SK-N-SH (cell line): Measurements from ENCODE around the gene PKNOX2. TPM values are rescaled to one million over a fixed set of nuclear protein-coding genes. Genes with fewer than 3 reads are reported as not detected.

ENCODE experiments used
- CTCF ChIA-PET: fragments of 300-600, 350-600 bp; formaldehyde crosslinking; extraction: SDS; loops from one replicate; lab custom pipeline; 2021; lab: Yijun Ruan, JAX
- POLR2A ChIA-PET: fragments of 350-600 bp; sonication (Branson Sonifier 250); formaldehyde crosslinking; extraction: SDS; loops from one replicate; lab custom pipeline; 2020; ENCODE audit warnings: antibody characterized with exemption, inconsistent platforms; lab: Yijun Ruan, JAX
- DNase-seq: peaks from one replicate; pipeline ENCODE4 v3.0.0; 2012
- H2AFZ ChIP-seq: fragments of 200-600 bp; sonication (generic); 2 replicates; pipeline ENCODE4 v1.8.1; 2016; ENCODE audit warnings: antibody characterized with exemption, mild to moderate bottlenecking, low read depth
- H3F3A ChIP-seq: fragments of 200-600 bp; sonication (generic); replicated peaks from 2 replicates; pipeline ENCODE3; 2016; ENCODE audit warnings: antibody characterized with exemption, mild to moderate bottlenecking; ENCODE audit not compliant: insufficient read depth
- H3K27ac ChIP-seq, 2 experiments: fragments of 200-500 bp in 1 of 2; fragments of 200-600 bp in 1 of 2; sonication (Bioruptor generic) in 1 of 2; sonication (generic), shearing (Covaris generic) in 1 of 2; 2 replicates each; pipeline versions ENCODE4 v1.5.1 to v1.6.1; 2014 to 2016; ENCODE audit warnings: low read depth in 2 of 2, inconsistent platforms in 1 of 2, low read length in 1 of 2, mild to moderate bottlenecking in 1 of 2, mixed read lengths in 1 of 2
- H3K27me3 ChIP-seq: fragments of 200-600 bp; sonication (generic), shearing (Covaris generic); 2 replicates; pipeline ENCODE4 v1.6.1; 2016; ENCODE audit warnings: mixed run types; ENCODE audit not compliant: insufficient read depth
- H3K36me3 ChIP-seq, 2 experiments: fragments of 200-500 bp in 1 of 2; fragments of 200-600 bp in 1 of 2; sonication (Bioruptor generic) in 1 of 2; sonication (generic) in 1 of 2; replicated peaks in 1 of 2; 2 replicates each; pipeline versions ENCODE3 to v1.5.1; 2014 to 2016; ENCODE audit warnings: low read length in 1 of 2, mild to moderate bottlenecking in 1 of 2; ENCODE audit not compliant: insufficient read depth in 2 of 2, control insufficient read depth in 1 of 2
- H3K4me1 ChIP-seq, 2 experiments: fragments of 200-500 bp in 1 of 2; fragments of 200-600 bp in 1 of 2; sonication (Bioruptor generic) in 1 of 2; sonication (generic), shearing (Covaris generic) in 1 of 2; 2 replicates each; pipeline versions ENCODE4 v1.5.1 to v1.6.1; 2014 to 2016; ENCODE audit warnings: low read depth in 1 of 2, low read length in 1 of 2, mixed run types in 1 of 2; ENCODE audit not compliant: insufficient read depth in 2 of 2, control insufficient read depth in 1 of 2
- H3K4me2 ChIP-seq: fragments of 200-600 bp; sonication (generic), shearing (Covaris generic); 2 replicates; pipeline ENCODE4 v1.6.1; 2017; ENCODE audit warnings: mixed run types
- H3K4me3 ChIP-seq, 2 experiments: fragments of 200-500 bp in 1 of 2; fragments of 200-600 bp in 1 of 2; sonication (Bioruptor generic) in 1 of 2; sonication (generic), shearing (Covaris generic) in 1 of 2; 2 replicates each; pipeline versions ENCODE4 v1.5.1 to v1.8.1; 2014 to 2016; ENCODE audit warnings: low read depth in 2 of 2, inconsistent platforms in 1 of 2, low read length in 1 of 2, mild to moderate bottlenecking in 1 of 2, mixed read lengths in 1 of 2, moderate library complexity in 1 of 2
- H3K79me2 ChIP-seq: fragments of 200-600 bp; sonication (generic); 2 replicates; pipeline ENCODE4 v1.8.1; 2017; ENCODE audit warnings: mild to moderate bottlenecking; ENCODE audit not compliant: insufficient read depth
- H3K9ac ChIP-seq: fragments of 200-600 bp; sonication (generic); 2 replicates; pipeline ENCODE4 v1.6.1; 2017; ENCODE audit warnings: mixed run types
- H3K9me2 ChIP-seq: fragments of 200-600 bp; sonication (generic); 2 replicates; pipeline ENCODE4 v1.6.1; 2017; ENCODE audit warnings: mixed run types
- H3K9me3 ChIP-seq: fragments of 200-600 bp; sonication (generic); 2 replicates; pipeline ENCODE4 v1.6.1; 2017; ENCODE audit warnings: mixed run types, mild to moderate bottlenecking, moderate library complexity
- H4K20me1 ChIP-seq: fragments of 200-600 bp; sonication (generic); 2 replicates; pipeline ENCODE4 v1.6.1; 2017; ENCODE audit warnings: mild to moderate bottlenecking, mixed run types; ENCODE audit not compliant: insufficient read depth
- GATA2 ChIP-seq: sonication (generic); formaldehyde crosslinking; IDR thresholded peaks from 2 replicates; pipeline ENCODE4 v1.5.0; 2020; ENCODE audit warnings: mild to moderate bottlenecking, missing genetic modification reagents
- NRF1 ChIP-seq: IDR thresholded peaks from 2 replicates; pipeline ENCODE4 v1.6.1; 2012; ENCODE audit warnings: low read depth, mild to moderate bottlenecking, low read length
- RAD21 ChIP-seq: IDR thresholded peaks from 2 replicates; pipeline ENCODE4 v1.6.1; 2012; ENCODE audit warnings: mild to moderate bottlenecking, low read length
- RCOR1 ChIP-seq: fragments of 150-350 bp; IDR thresholded peaks from 2 replicates; pipeline ENCODE4 v1.6.1; 2017; ENCODE audit warnings: antibody characterized with exemption, low read length
- RXRA ChIP-seq: IDR thresholded peaks from 2 replicates; pipeline ENCODE4 v1.4.0; 2012; ENCODE audit warnings: low read depth, mild to moderate bottlenecking, borderline replicate concordance
- TAF1 ChIP-seq: IDR thresholded peaks from 2 replicates; pipeline ENCODE4 v1.6.1; 2012; ENCODE audit warnings: low read depth, mild to moderate bottlenecking, low read length, moderate library complexity, borderline replicate concordance
- TCF12 ChIP-seq: IDR thresholded peaks from 2 replicates; pipeline ENCODE4 v1.4.0; 2012
- WGBS: methylation state at CpG from one replicate; pipeline ENCODE4 v1.1.6; 2017; ENCODE audit warnings: low lambda C conversion rate; 5-methylcytosine and 5-hydroxymethylcytosine counted together
- polyA plus RNA-seq, 3 experiments: library from polyadenylated mRNA; depleted of rRNA; stranded (reverse); fragments of >200 nt; gene quantifications; 2 replicates each; pipeline ENCODE4 v1.2.3, GENCODE V29; 2012
- TF ChIP-seq, protein P1 (sequence below): IDR thresholded peaks from 2 replicates; pipeline ENCODE4 v1.4.0; 2012; ENCODE audit warnings: low read depth, borderline replicate concordance
- TF ChIP-seq, protein P2 (sequence below): fragments of 150-350 bp; IDR thresholded peaks from 2 replicates; pipeline ENCODE4 v1.6.1; 2017; ENCODE audit warnings: antibody characterized with exemption, low read length, low read depth, borderline replicate concordance

PKNOX2 gene
- polyA plus RNA-seq, 1 of the 3 experiments (the other 2 are of a cell fraction) = 0.02 TPM

DNA sequence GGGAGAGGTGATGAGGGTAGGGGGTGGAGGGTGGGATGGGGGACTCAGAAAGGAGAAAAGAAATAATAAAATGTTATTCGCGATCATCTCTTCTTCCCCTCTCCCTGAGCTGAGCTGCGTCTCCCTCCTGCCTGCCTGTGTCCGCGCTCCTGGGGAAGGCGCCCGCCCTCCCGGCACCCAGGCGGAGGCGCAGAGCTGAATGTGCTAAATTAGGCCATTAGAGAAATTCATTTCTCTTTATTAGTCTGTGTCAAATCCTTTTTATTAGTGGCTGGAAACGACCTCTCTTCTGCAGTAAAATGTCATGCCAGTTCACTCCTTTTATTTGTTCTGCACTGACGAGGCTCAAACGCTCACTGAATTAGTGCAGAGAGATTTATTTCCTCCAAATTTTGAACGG is 215.4 kb downstream of the PKNOX2 start:
- Histone ChIP-seq H3K36me3 (no peaks in the 10 kb centered on the region), H2AFZ (no peak overlapping the region), H3K9ac (no peak overlapping the region), H4K20me1 (no peaks in the 10 kb centered on the region), H3K27ac (no peak overlapping the region), H3K9me3 (no peaks in the 10 kb centered on the region), H3F3A (no peaks in the 10 kb centered on the region)
- POLR2A ChIA-PET = no interaction called here
- WGBS = 70% methylated on average over 14 of the region's 14 CpGs
- TF ChIP-seq RAD21 (no peak), RCOR1 (no peak), RXRA (no peak), TCF12 (no peak)
- TF ChIP-seq, protein P1, sequence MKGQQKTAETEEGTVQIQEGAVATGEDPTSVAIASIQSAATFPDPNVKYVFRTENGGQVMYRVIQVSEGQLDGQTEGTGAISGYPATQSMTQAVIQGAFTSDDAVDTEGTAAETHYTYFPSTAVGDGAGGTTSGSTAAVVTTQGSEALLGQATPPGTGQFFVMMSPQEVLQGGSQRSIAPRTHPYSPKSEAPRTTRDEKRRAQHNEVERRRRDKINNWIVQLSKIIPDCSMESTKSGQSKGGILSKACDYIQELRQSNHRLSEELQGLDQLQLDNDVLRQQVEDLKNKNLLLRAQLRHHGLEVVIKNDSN = no peak
- TF ChIP-seq, all 33 proteins: peak for 0
- CTCF ChIA-PET = interaction anchor here (0.7 to 1.5 kb wide), 5 partner anchors 14 to 72 kb away, joined by 3 read pairs; no protein-coding TSS in a partner anchor
- H3K4me2 ChIP-seq = no peak overlapping the region
- no peak for DNase-seq
- H3K27me3 ChIP-seq = peaks cover 7% of the 10 kb centered on the region; the same call in 1 of the 2 replicates
- H3K4me3 ChIP-seq = no peak overlapping the region
- no peaks in the 10 kb centered on the region for H3K4me1 ChIP-seq
- H3K79me2 ChIP-seq = no peaks in the 10 kb centered on the region
- no peaks in the 10 kb centered on the region for H3K9me2 ChIP-seq

DNA sequence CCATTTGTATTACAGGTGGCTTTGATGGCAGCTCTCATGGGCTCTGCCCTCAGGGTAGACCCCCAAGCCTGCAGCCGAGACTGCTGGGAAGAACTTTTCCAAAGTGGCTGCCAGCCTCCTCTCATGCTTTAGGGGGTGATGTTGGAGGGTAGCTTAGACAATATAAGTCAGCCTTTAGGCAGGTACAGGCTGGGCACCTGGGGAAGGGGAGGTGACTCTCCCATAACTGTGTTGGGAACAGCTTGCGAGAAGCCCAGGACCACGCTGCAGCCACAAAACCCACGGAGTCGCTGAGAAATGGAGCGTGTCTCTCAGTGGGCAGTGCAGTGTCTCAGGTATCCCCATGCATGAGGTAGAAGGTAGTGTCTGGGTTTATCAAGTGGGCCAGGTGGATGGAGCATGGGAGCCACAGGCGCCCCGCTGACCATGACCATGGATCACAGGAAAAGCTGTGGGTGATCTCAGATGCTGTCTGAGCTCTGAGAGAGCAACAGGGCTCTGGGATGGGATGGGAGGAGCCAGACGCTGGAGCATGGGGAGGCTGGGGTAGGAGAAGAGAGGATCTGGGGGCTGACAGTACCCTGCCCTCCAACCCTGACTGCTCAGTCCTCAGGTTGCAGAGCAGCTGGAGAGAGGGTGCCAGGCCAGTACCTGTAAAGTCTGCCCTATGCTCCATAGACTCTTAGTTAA is 216.3 kb downstream of the PKNOX2 start:
- POLR2A ChIA-PET = no interaction called here
- H3K9me2 ChIP-seq = no peaks in the 10 kb centered on the region
- H2AFZ ChIP-seq = no peak overlapping the region
- no peaks in the 10 kb centered on the region for H3K79me2 ChIP-seq
- WGBS = 63% methylated on average over 9 of the region's 9 CpGs
- H3K36me3 ChIP-seq = no peaks in the 10 kb centered on the region
- CTCF ChIA-PET = interaction anchor here (1.0 to 1.8 kb wide), 8 partner anchors 9 to 35 kb away, joined by 3 to 15 read pairs (median 4); no protein-coding TSS in a partner anchor
- H3K27ac ChIP-seq = no peak overlapping the region
- H3F3A ChIP-seq = no peaks in the 10 kb centered on the region
- H3K4me1 ChIP-seq = no peaks in the 10 kb centered on the region
- no peak overlapping the region for H3K9ac ChIP-seq
- no peak overlapping the region for H3K4me3 ChIP-seq
- peaks cover 7% of the 10 kb centered on the region; the same call in 1 of the 2 replicates for H3K27me3 ChIP-seq
- H3K9me3 ChIP-seq = no peaks in the 10 kb centered on the region
- DNase-seq = no peak
- no peaks in the 10 kb centered on the region for H4K20me1 ChIP-seq
- TF ChIP-seq, protein P2, sequence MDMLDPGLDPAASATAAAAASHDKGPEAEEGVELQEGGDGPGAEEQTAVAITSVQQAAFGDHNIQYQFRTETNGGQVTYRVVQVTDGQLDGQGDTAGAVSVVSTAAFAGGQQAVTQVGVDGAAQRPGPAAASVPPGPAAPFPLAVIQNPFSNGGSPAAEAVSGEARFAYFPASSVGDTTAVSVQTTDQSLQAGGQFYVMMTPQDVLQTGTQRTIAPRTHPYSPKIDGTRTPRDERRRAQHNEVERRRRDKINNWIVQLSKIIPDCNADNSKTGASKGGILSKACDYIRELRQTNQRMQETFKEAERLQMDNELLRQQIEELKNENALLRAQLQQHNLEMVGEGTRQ = no peak
- TF ChIP-seq GATA2 = no peak
- no peak for TF ChIP-seq RAD21
- TF ChIP-seq TAF1 = no peak
- TF ChIP-seq NRF1 = no peak
- no peak overlapping the region for H3K4me2 ChIP-seq
